GM19099 (cell line): ENCODE data around the gene PRDM15.

Experiments
- POLR2A ChIP-seq: IDR thresholded peaks from 3 replicates; pipeline ENCODE4 v1.6.1; 2011; ENCODE audit warnings: low read depth; ENCODE audit not compliant: insufficient read length; ENCODE audit errors: extremely low read depth

The PRDM15 gene

GRCh38 chr21:41864311-41865001, 14.7 kb downstream of the PRDM15 start:
- TF ChIP-seq POLR2A: peak; percentile 34

GRCh38 chr21:41863439-41863740, 15.8 kb downstream of the PRDM15 start:
- no peak for TF ChIP-seq POLR2A

- no peak for TF ChIP-seq POLR2A
These were observed 17.2 kb downstream of the PRDM15 start for GRCh38 chr21:41861987-41862386.

- TF ChIP-seq POLR2A: no peak
These were observed 17.9 kb downstream of the PRDM15 start for GRCh38 chr21:41861255-41861654.

DNA sequence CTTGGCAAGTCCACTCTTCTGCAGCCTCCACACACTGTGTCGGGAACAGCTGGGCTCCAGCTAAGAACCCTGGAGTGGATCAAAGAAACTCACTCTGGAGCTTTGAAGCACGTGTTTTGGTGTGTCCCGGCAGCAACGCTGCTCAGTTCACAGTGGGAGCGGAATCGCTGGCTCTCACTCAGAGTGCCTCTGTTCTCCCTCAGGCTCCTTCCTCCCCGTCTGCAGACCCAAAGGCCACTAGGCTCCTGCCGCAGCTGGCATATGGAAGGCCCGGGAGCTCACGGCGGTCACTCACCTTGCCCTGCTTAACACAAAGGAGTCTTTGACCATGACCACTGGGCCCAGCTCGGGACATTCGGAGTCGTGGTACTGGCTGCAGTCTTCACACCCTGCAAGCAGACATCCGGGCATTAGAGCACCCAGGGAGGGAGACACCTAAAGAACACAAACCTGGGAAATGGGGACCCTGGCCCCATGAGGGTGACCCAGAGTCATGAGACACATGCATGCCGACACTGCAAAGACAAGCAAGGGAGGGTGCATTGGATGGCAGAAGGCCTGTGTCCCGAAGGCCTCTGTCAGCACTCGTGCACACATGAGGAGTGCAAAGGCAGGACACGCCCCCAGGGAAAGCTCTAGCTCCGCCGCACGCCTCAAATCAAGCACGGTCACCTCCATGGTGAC, 19.7 kb downstream of the PRDM15 start:
- TF ChIP-seq POLR2A: no peak

GRCh38 chr21:41858466-41859296, 20.5 kb downstream of the PRDM15 start:
- no peak for TF ChIP-seq POLR2A

DNA sequence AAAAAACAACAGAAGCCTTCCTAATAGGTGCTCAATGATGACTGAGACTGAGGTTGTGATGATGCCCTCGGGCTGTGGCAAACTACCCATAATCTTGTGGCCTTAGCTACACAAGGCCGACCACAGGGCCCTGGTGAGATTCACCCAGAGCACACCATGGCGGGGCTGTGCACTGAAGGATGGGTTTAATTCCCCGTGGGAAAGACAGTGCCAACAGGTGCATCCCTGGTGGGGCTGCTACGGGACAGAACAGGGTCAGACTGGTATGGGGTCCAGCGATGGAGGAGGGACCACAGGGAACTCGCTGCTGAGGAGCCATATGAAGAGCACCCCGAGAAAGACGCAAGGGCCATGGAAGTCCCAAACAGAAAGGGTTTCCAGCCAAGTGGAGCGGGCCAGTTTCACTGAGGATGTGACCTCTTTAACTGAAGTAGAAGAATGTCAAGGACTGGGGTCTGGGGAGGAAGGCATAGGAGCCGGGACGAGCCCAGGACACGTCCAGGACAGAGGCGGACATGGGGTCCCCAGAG, 21.3 kb downstream of the PRDM15 start:
- no peak for TF ChIP-seq POLR2A

DNA sequence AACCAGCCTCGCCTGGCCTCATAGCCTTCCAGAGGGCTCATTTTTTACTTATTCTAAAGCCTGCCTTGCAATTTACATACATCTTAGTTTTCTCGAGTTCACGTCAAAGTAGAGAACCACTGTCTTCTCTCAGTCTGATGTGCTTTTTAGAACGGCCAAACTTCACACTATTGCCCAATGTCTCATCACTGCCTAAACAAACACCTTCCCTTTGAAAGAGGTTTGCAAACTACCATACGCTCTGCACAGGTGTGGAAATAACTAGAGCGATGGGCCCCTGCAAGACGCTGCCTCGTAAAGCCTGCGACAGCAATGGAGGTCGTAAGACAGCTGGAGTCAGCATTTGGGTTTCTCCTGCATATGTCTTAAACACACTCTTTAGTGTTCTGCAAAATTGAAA, 22.6 kb downstream of the PRDM15 start:
- TF ChIP-seq POLR2A: no peak

DNA sequence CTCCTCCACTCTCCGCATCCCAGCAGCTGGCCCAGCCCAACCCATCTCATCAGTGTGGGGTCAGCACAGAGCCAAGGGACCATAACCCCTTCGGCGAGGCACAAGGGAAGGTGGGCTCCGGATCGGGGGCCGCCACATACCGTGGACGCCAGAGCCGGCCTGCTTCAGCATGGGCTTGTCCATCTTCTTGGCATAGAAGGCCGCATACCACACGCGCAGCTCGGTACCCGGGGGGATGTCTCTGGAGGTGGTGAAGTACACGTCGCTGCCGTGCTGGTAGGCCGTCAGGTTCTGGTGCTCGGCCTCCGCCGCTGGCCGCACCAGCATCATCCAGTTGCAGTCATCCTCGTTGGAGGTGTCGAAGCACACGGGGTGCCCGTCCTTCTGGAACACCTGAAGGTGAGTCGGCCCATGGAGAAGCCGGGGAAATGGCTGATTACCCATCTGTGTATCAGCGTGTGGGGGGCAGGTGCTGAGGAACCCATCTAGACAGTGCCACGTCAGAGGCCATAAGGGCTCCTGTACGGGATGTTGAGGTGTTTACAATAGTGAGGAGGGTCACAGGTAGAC, 24.6 kb downstream of the PRDM15 start:
- TF ChIP-seq POLR2A: no peak

DNA sequence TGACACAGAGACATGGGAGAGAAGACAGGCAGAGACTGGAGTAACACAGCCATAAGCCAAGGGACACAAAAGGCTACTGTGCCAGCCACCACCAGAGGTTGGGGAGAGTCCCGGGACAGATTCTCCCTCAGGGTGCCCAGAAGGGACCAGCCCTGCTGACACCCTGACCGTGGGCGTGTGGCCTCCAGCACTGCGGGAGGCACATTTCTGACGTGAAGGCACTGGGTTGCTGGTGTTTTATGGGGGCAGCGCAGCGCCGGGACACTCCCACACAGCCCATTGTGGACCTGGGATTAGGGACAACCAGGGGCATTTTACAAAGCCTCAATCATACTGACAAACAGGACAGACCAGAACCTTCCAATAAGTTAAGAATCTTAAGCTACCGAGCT, 26.2 kb downstream of the PRDM15 start:
- TF ChIP-seq POLR2A: no peak

GRCh38 chr21:41852151-41852928, 26.8 kb downstream of the PRDM15 start:
- TF ChIP-seq POLR2A: no peak

GRCh38 chr21:41851090-41851790, 27.9 kb downstream of the PRDM15 start:
- no peak for TF ChIP-seq POLR2A

- no peak for TF ChIP-seq POLR2A
These were observed 29.1 kb downstream of the PRDM15 start for GRCh38 chr21:41850085-41850484.
